Liver (tissue), 9 donors: ENCODE data around the gene FNTB. TPM values are rescaled to one million over a fixed set of nuclear protein-coding genes. Genes with fewer than 3 reads are reported as not detected.

Experiments
- DNase-seq: peaks from one replicate; pipeline ENCODE4 v3.0.0-alpha.2; 2017; ENCODE audit warnings: low spot score
- H3K27ac ChIP-seq, 2 donors: one replicate each; pipeline ENCODE4 v1.7.0; 2013; ENCODE audit warnings: inconsistent platforms in 2 of 2, low read length in 2 of 2, control low read depth in 1 of 2, low read depth in 1 of 2, mild to moderate bottlenecking in 1 of 2
- H3K27me3 ChIP-seq, 4 donors: one replicate each; pipeline versions ENCODE4 v1.6.1 to v1.7.0; 2013; ENCODE audit warnings: low read length in 3 of 4, inconsistent platforms in 1 of 4, mild to moderate bottlenecking in 1 of 4, moderate library complexity in 1 of 4; ENCODE audit not compliant: control insufficient read depth in 4 of 4, insufficient read depth in 4 of 4
- H3K36me3 ChIP-seq, 4 donors: one replicate each; pipeline versions ENCODE4 v1.6.1 to v1.7.0; 2013; ENCODE audit warnings: low read length in 3 of 4, mild to moderate bottlenecking in 3 of 4, low read depth in 1 of 4, moderate library complexity in 1 of 4; ENCODE audit not compliant: control insufficient read depth in 4 of 4, insufficient read depth in 3 of 4
- H3K4me1 ChIP-seq, 4 donors: one replicate each; pipeline versions ENCODE4 v1.6.1 to v1.7.0; 2013; ENCODE audit warnings: low read length in 3 of 4, mild to moderate bottlenecking in 3 of 4, moderate library complexity in 1 of 4; ENCODE audit not compliant: control insufficient read depth in 4 of 4, insufficient read depth in 4 of 4
- H3K4me3 ChIP-seq, 3 donors: one replicate each; pipeline versions ENCODE4 v1.6.1 to v1.7.0; 2013; ENCODE audit warnings: low read length in 3 of 3, control low read depth in 1 of 3, low read depth in 1 of 3, mild to moderate bottlenecking in 1 of 3
- H3K9ac ChIP-seq, 2 donors: one replicate each; pipeline ENCODE4 v1.7.0; 2013; ENCODE audit warnings: low read length in 2 of 2, mild to moderate bottlenecking in 2 of 2, moderate library complexity in 2 of 2, control low read depth in 1 of 2, low read depth in 1 of 2
- H3K9me3 ChIP-seq, 4 donors: one replicate each; pipeline versions ENCODE4 v1.6.1 to v1.7.0; 2013; ENCODE audit warnings: low read length in 3 of 4; ENCODE audit not compliant: control insufficient read depth in 4 of 4
- ATF3 ChIP-seq: IDR thresholded peaks from 2 replicates; pipeline ENCODE4 v1.6.1; 2016; ENCODE audit warnings: antibody characterized with exemption
- CTCF ChIP-seq: fragments of 150-350 bp; IDR thresholded peaks from 2 replicates; pipeline ENCODE4 v1.5.1; 2017; ENCODE audit warnings: improper control_type of control experiment, low read depth, low read length; ENCODE audit not compliant: missing input control
- EGR1 ChIP-seq, 2 donors: IDR thresholded peaks; 2 replicates each; pipeline ENCODE4 v1.6.1; 2016 to 2018; ENCODE audit warnings: antibody characterized with exemption in 2 of 2, low read depth in 2 of 2
- FOXA1 ChIP-seq: IDR thresholded peaks from 2 replicates; pipeline ENCODE4 v1.6.1; 2016; ENCODE audit warnings: antibody characterized with exemption
- FOXA2 ChIP-seq: IDR thresholded peaks from 2 replicates; pipeline ENCODE4 v1.6.1; 2016; ENCODE audit warnings: antibody characterized with exemption
- GABPA ChIP-seq, 2 donors: IDR thresholded peaks in 1 of 2; conservative IDR thresholded peaks in 1 of 2; 2 replicates each; pipeline ENCODE4 v1.6.1; 2016; ENCODE audit warnings: antibody characterized with exemption in 2 of 2, mild to moderate bottlenecking in 1 of 2, moderate library complexity in 1 of 2
- HNF4A ChIP-seq, 2 donors: conservative IDR thresholded peaks; 2 replicates each; pipeline ENCODE4 v1.6.1; 2016; ENCODE audit warnings: antibody characterized with exemption in 2 of 2, mild to moderate bottlenecking in 2 of 2
- HNF4G ChIP-seq: IDR thresholded peaks from 2 replicates; pipeline ENCODE4 v1.6.1; 2016; ENCODE audit warnings: antibody characterized with exemption
- JUND ChIP-seq, 2 donors: IDR thresholded peaks; 2 replicates each; pipeline ENCODE4 v1.6.1; 2016; ENCODE audit warnings: antibody characterized with exemption in 2 of 2
- MAX ChIP-seq: IDR thresholded peaks from 2 replicates; pipeline ENCODE4 v1.6.1; 2016; ENCODE audit warnings: antibody characterized with exemption
- NR2F2 ChIP-seq: IDR thresholded peaks from 2 replicates; pipeline ENCODE4 v1.6.1; 2016; ENCODE audit warnings: antibody characterized with exemption
- RAD21 ChIP-seq, 2 donors: IDR thresholded peaks; 2 replicates each; pipeline ENCODE4 v1.6.1; 2016; ENCODE audit warnings: antibody characterized with exemption in 2 of 2, mild to moderate bottlenecking in 2 of 2
- RXRA ChIP-seq, 2 donors: IDR thresholded peaks; 2 replicates each; pipeline ENCODE4 v1.6.1; 2017 to 2018; ENCODE audit warnings: antibody characterized with exemption in 2 of 2, mild to moderate bottlenecking in 1 of 2
- SP1 ChIP-seq: IDR thresholded peaks from 2 replicates; pipeline ENCODE4 v1.6.1; 2018; ENCODE audit warnings: antibody characterized with exemption, mild to moderate bottlenecking
- TAF1 ChIP-seq: conservative IDR thresholded peaks from 2 replicates; pipeline ENCODE4 v1.6.1; 2016; ENCODE audit warnings: antibody characterized with exemption, mild to moderate bottlenecking
- YY1 ChIP-seq: IDR thresholded peaks from 2 replicates; pipeline ENCODE4 v1.6.1; 2016; ENCODE audit warnings: antibody characterized with exemption, mild to moderate bottlenecking
- WGBS: extraction: QIAGEN DNeasy Blood & Tissue Kit; methylation state at CpG from one replicate; pipeline ENCODE4 v1.1.7; 2013; 5-methylcytosine and 5-hydroxymethylcytosine counted together
- polyA plus RNA-seq, 2 donors: library from polyadenylated mRNA; stranded (reverse) in 1 of 2; unstranded in 1 of 2; fragments of 200-250 nt in 1 of 2; fragments of >200 nt in 1 of 2; fragmentation: Nextera tagmentation in 1 of 2; extraction: Ambion mirVana in 1 of 2; gene quantifications; one replicate each; pipeline versions ENCODE4 v1.2.1 to v1.2.3, GENCODE V29; 2013 to 2015
- total RNA-seq, 2 donors: library from RNA; depleted of rRNA; stranded (reverse); fragments of >200 nt; gene quantifications; one replicate each; pipeline ENCODE4 v1.2.3, GENCODE V29; 2014
- TF ChIP-seq, protein P1 (sequence below): IDR thresholded peaks from 2 replicates; pipeline ENCODE4 v1.6.1; 2016; ENCODE audit warnings: antibody characterized with exemption
- TF ChIP-seq, protein P2 (sequence below): IDR thresholded peaks from 2 replicates; pipeline ENCODE4 v1.6.1; 2016; ENCODE audit warnings: antibody characterized with exemption, mild to moderate bottlenecking
- donor health status: healthy.
- donor health status: healthy.
- donor health status: healthy.
- donor health status: healthy.
- donor health status: healthy.

FNTB gene
- total and polyA plus RNA-seq, 4 donors = 6.3 to 17.2 (median 9.0) TPM

DNA sequence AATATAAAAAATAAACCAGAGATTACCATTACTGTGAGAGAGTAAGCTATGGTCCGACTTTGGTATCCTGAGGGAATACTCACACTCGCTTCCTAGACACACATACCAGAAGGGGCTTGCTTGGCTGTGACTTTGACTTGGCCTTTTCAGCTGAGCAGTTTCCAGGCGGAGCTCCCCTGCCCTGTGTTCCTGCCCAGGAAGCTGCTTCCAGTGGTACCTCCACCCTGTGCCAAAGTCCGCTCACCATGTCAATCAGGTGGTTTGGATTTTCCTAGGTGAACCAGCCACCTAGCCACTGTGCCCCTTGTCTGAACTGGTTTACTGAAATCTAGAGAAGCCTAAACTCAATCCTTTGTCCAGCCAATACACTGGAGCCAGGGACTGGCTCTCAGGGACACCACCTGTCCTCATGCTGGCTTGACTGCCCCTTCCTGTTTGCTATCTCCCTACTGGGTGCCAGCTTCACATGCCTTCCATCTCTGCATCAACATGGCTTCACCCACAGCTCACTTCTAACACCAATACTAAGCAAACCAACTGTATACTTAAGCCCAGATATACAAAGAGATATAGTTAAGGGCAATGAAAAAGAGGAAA lies 87.0 kb downstream of the FNTB start:
- WGBS = 90% methylated on average over 4 of the region's 4 CpGs
- no peak for DNase-seq
- H3K27ac ChIP-seq = peak overlapping the region in 1 of 2 donors; percentile 18
- peaks cover 0 to 44% (median 18%) of the 10 kb centered on the region in 4 donors for H3K36me3 ChIP-seq
- H3K27me3 ChIP-seq = no peaks in the 10 kb centered on the region
- TF ChIP-seq SP1 = no peak
- TF ChIP-seq HNF4A (conservative IDR thresholded peaks at IDR 0.05) = peak in 1 of 2 donors; percentile 13
- H3K9ac ChIP-seq = no peak overlapping the region
- H3K4me3 ChIP-seq = no peak overlapping the region
- no peaks in the 10 kb centered on the region for H3K9me3 ChIP-seq
- peaks cover 0 to 8% (median under 1%) of the 10 kb centered on the region in 4 donors for H3K4me1 ChIP-seq

DNA sequence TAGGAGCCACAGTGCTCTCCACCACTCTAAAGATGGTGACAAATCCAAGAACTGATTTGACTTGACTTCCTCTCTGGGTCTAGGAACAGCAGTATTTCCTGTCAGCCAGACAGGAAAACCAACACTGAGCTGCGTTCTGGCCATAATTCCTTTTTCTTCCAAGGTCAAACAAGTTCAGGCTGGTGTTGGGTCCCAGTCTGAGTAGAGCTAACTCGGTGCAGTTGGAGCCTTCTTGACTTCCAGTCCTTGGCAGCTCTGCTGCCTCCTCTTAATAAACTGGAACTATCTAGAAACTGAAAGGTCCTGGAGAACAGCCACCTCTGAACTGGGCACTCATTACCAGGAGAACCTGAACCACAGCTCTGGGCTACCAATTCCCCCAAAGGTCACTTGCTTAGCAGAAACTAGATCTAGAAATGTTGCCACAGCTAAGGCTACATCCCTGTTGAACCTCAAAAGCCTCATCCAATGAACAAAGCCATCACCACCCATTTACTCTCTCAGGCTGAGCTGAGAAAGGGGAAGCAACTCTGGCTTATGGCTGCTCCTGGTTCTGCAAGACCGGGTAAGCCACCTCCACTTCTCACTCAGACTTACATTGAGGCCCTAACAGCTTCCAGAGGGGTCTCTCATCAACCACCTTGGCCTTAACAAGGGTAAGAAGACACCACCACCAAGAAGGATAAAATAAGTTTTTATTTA lies 87.9 kb downstream of the FNTB start:
- no peak overlapping the region for H3K9ac ChIP-seq
- H3K27me3 ChIP-seq = no peaks in the 10 kb centered on the region
- DNase-seq = no peak
- WGBS = 66% methylated on average over 3 of the region's 3 CpGs
- no peak overlapping the region for H3K4me3 ChIP-seq
- no peaks in the 10 kb centered on the region for H3K9me3 ChIP-seq
- TF ChIP-seq JUND (IDR thresholded peaks at IDR 0.05) (no peak), NR2F2 (peak; percentile 30)
- peaks cover 0 to 39% (median 17%) of the 10 kb centered on the region in 4 donors for H3K36me3 ChIP-seq
- peak overlapping the region in 1 of 2 donors; percentile 18 for H3K27ac ChIP-seq
- H3K4me1 ChIP-seq = peaks cover 0 to 8% (median under 1%) of the 10 kb centered on the region in 4 donors

DNA sequence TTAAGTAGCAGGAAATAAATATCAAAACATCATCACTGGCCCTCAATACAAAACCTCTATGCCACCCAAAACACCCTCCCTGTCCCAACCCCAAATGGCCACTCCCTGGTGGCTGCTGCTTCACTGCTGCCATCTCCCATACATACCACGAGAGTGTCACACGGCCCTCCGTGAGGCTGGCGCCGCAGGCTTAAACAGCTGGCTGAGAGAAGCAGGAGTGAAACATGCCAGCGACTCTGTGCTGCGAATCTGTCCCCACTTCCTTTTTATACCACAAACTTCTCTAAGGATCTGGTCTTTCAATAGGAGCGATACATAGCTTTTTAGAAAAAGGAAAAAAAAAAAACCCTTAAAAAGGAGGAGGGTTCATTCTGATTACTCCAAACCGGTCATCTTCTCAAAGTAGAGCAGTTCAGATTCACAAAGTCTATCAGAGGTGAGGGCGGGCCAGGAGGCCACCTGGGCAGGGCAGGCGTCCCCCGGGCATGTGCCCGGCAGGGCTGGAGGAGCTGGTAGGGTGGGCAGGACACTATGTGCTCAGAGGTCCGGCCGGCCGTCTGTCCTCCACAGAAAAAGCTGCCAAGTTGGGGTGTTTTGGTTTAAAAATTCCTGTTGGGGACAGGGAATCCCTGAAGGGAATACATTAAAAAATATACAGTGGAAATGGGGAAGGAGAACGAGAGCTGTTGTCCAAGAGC lies 89.1 kb downstream of the FNTB start:
- no peak overlapping the region for H3K4me3 ChIP-seq
- no peak for DNase-seq
- WGBS = 90% methylated on average over 17 of the region's 17 CpGs
- H3K27ac ChIP-seq = no peak overlapping the region
- H3K36me3 ChIP-seq = peaks cover 0 to 39% (median 14%) of the 10 kb centered on the region in 4 donors
- H3K9me3 ChIP-seq = no peaks in the 10 kb centered on the region
- TF ChIP-seq SP1 (no peak), RXRA (IDR thresholded peaks at IDR 0.05) (no peak), NR2F2 (no peak), ATF3 (no peak), JUND (IDR thresholded peaks at IDR 0.05) (no peak), YY1 (no peak), TAF1 (no peak), FOXA2 (no peak), CTCF (no peak), FOXA1 (no peak), RAD21 (IDR thresholded peaks at IDR 0.05) (no peak), HNF4A (conservative IDR thresholded peaks at IDR 0.05) (no peak), MAX (no peak), GABPA (IDR thresholded peaks at IDR 0.05 in 1 of 2, conservative IDR thresholded peaks at IDR 0.05 in 1 of 2) (no peak), EGR1 (IDR thresholded peaks at IDR 0.05; ENCODE audit: low read depth in 2 of 2) (no peak), HNF4G (no peak)
- TF ChIP-seq, protein P1, sequence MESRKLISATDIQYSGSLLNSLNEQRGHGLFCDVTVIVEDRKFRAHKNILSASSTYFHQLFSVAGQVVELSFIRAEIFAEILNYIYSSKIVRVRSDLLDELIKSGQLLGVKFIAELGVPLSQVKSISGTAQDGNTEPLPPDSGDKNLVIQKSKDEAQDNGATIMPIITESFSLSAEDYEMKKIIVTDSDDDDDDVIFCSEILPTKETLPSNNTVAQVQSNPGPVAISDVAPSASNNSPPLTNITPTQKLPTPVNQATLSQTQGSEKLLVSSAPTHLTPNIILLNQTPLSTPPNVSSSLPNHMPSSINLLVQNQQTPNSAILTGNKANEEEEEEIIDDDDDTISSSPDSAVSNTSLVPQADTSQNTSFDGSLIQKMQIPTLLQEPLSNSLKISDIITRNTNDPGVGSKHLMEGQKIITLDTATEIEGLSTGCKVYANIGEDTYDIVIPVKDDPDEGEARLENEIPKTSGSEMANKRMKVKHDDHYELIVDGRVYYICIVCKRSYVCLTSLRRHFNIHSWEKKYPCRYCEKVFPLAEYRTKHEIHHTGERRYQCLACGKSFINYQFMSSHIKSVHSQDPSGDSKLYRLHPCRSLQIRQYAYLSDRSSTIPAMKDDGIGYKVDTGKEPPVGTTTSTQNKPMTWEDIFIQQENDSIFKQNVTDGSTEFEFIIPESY = no peak
- TF ChIP-seq, protein P2, sequence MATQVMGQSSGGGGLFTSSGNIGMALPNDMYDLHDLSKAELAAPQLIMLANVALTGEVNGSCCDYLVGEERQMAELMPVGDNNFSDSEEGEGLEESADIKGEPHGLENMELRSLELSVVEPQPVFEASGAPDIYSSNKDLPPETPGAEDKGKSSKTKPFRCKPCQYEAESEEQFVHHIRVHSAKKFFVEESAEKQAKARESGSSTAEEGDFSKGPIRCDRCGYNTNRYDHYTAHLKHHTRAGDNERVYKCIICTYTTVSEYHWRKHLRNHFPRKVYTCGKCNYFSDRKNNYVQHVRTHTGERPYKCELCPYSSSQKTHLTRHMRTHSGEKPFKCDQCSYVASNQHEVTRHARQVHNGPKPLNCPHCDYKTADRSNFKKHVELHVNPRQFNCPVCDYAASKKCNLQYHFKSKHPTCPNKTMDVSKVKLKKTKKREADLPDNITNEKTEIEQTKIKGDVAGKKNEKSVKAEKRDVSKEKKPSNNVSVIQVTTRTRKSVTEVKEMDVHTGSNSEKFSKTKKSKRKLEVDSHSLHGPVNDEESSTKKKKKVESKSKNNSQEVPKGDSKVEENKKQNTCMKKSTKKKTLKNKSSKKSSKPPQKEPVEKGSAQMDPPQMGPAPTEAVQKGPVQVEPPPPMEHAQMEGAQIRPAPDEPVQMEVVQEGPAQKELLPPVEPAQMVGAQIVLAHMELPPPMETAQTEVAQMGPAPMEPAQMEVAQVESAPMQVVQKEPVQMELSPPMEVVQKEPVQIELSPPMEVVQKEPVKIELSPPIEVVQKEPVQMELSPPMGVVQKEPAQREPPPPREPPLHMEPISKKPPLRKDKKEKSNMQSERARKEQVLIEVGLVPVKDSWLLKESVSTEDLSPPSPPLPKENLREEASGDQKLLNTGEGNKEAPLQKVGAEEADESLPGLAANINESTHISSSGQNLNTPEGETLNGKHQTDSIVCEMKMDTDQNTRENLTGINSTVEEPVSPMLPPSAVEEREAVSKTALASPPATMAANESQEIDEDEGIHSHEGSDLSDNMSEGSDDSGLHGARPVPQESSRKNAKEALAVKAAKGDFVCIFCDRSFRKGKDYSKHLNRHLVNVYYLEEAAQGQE = no peak
- no peak overlapping the region for H3K9ac ChIP-seq
- no peaks in the 10 kb centered on the region for H3K27me3 ChIP-seq
- peaks cover 0 to 8% (median under 1%) of the 10 kb centered on the region in 4 donors for H3K4me1 ChIP-seq
